Caco-2 (cell line): ENCODE data around the gene FASTKD2. TPM values are rescaled to one million over a fixed set of nuclear protein-coding genes. Genes with fewer than 3 reads are reported as not detected.
"Not testable (repeated sequence)": the region's sequence is repeated elsewhere in the genome, so short reads cannot be mapped to it uniquely, and the experiment has no call there.

Experiments used
- BruUV-seq: library from RNA; stranded (reverse); fragments of 400-500 nt; replicated peaks from 2 replicates; lab custom pipeline; 2021; lab: Mats Ljungman, UMichigan
- CTCF ChIA-PET: fragments of 300-600 bp; sonication (Branson Sonifier 250); formaldehyde crosslinking; loops from one replicate; lab custom pipeline; 2022; ENCODE audit warnings: antibody characterized with exemption; lab: Charles Lee
- POLR2A ChIA-PET: fragments of 300-600 bp; sonication (Branson Sonifier 250); formaldehyde crosslinking; loops from one replicate; lab custom pipeline; 2022; ENCODE audit warnings: antibody characterized with exemption; lab: Charles Lee
- DNase-seq, 2 experiments: peaks; one replicate each; pipeline versions ENCODE4 v3.0.0 to v3.0.0-alpha.2; 2020 to 2022
- H3K27me3 ChIP-seq: replicated peaks from 2 replicates; pipeline ENCODE4 v1.6.0; 2011; ENCODE audit warnings: low read length; ENCODE audit not compliant: control insufficient read depth, insufficient read depth
- H3K36me3 ChIP-seq: 2 replicates; pipeline ENCODE4 v1.5.1; 2011; ENCODE audit warnings: low read length; ENCODE audit not compliant: control insufficient read depth, insufficient read depth
- H3K4me1 ChIP-seq: fragments of 250-450 bp; sonication (Bioruptor Pico); 2 replicates; pipeline ENCODE4 v1.5.1; 2020; ENCODE audit warnings: mild to moderate bottlenecking
- H3K4me3 ChIP-seq: 2 replicates; pipeline ENCODE4 v1.5.1; 2011; ENCODE audit warnings: low read depth, mild to moderate bottlenecking, control low read depth, low read length
- H3K9me3 ChIP-seq: fragments of 250-450 bp; sonication (Bioruptor Pico); 2 replicates; pipeline ENCODE4 v1.5.1; 2020; ENCODE audit warnings: mild to moderate bottlenecking, moderate library complexity
- H3K27ac Mint-ChIP-seq: one replicate; pipeline ENCODE4 v1.8.0; 2022; ENCODE audit warnings: mixed read lengths; ENCODE audit not compliant: unreplicated experiment
- H3K27me3 Mint-ChIP-seq: one replicate; pipeline ENCODE4 v1.8.0; 2022; ENCODE audit warnings: mixed read lengths; ENCODE audit not compliant: insufficient read depth, unreplicated experiment
- H3K36me3 Mint-ChIP-seq: one replicate; pipeline ENCODE4 v1.8.0; 2022; ENCODE audit warnings: mild to moderate bottlenecking, mixed read lengths; ENCODE audit not compliant: insufficient read depth, unreplicated experiment
- H3K4me1 Mint-ChIP-seq: one replicate; pipeline ENCODE4 v1.8.0; 2022; ENCODE audit warnings: low read depth, mixed read lengths; ENCODE audit not compliant: unreplicated experiment
- H3K4me3 Mint-ChIP-seq: one replicate; pipeline ENCODE4 v1.8.0; 2022; ENCODE audit warnings: mild to moderate bottlenecking, moderate library complexity, mixed read lengths; ENCODE audit not compliant: unreplicated experiment
- H3K9me3 Mint-ChIP-seq: one replicate; pipeline ENCODE4 v1.8.0; 2022; ENCODE audit warnings: mixed read lengths; ENCODE audit not compliant: unreplicated experiment
- intact Hi-C: fragments of 100-400 bp; cut with micrococcal nuclease; formaldehyde crosslinking; loops from one replicate; pipeline ENCODE4 v1.10.0; 2022; ENCODE audit not compliant: unreplicated experiment
- total RNA-seq: library from RNA; stranded (reverse); gene quantifications from 2 replicates; pipeline ENCODE4 v1.2.3, GENCODE V29; 2022
- TF ChIP-seq, protein P1 (sequence below), 2 experiments: fragments of 200-600 bp in 1 of 2; IDR thresholded peaks; 1 replicate in 1 of 2; 2 replicates in 1 of 2; pipeline versions ENCODE4 v1.5.1 to v1.8.0; 2011 to 2022; ENCODE audit warnings: antibody characterized with exemption in 1 of 2, control low read depth in 1 of 2, inconsistent platforms in 1 of 2, low read depth in 1 of 2, low read length in 1 of 2, mild to moderate bottlenecking in 1 of 2, moderate library complexity in 1 of 2; ENCODE audit not compliant: insufficient read depth in 1 of 2, severe bottlenecking in 1 of 2, unreplicated experiment in 1 of 2

Gene FASTKD2
- total RNA-seq, 1 experiment from 2014 or later = 29.8 TPM

DNA sequence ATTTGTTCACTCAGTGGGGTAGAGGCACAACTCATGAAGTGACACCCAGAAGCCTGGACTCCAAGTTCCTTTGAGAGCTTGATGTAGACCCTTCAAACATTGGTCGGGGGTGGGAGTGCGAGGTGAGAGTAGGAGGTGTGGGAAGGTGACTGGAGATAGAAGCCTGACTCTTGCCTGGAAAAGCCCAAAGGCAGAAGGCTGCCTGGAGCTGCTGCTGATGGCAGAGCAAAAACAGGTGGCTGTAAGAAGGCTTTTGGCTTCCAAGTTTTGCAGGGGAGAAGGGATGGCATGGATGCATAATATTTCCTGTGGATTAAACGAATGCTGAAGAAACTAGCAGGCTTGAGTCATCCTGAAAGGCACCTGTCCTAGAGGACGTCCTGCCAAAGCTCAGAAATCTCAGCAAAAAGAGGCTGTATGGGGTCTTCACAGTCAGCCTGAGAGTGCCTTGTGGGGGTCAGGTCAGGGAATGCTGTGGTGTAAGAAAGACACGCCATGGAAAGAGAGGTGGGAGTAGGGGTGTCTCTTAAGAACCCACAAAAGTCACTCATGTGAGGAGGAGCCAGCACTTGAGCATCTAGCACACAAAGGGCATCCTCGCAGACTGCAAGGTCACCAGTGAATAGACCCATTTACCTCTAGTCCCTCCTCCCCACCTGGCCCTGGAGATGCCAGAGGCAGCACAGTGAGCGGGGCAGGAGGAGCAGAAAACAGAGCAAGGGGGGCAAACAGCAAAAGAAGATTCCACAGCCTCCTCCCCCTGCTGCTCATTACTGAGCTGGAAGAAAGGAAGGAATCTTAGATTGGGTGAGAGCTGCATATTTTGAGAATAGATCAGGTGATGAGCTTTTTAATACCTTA, 37.5 kb downstream of the FASTKD2 start:
- H3K9me3 ChIP-seq = no peaks in the 10 kb centered on the region
- Mint-ChIP-seq H3K27ac (no peak overlapping the region), H3K4me3 (no peak overlapping the region), H3K4me1 (no peaks in the 10 kb centered on the region), H3K9me3 (no peaks in the 10 kb centered on the region), H3K27me3 (no peaks in the 10 kb centered on the region), H3K36me3 (no peaks in the 10 kb centered on the region)
- H3K4me1 ChIP-seq = no peaks in the 10 kb centered on the region
- no peak overlapping the region for H3K4me3 ChIP-seq
- no peaks in the 10 kb centered on the region for H3K27me3 ChIP-seq
- intact Hi-C loops = loop anchor here (10.0 kb wide), 2 partner anchors 262 to 512 kb away; no protein-coding TSS in a partner anchor
- POLR2A ChIA-PET = no interaction called here
- CTCF ChIA-PET = no interaction called here
- DNase-seq = no peak
- BruUV-seq = no TSS peak
- TF ChIP-seq, protein P1, sequence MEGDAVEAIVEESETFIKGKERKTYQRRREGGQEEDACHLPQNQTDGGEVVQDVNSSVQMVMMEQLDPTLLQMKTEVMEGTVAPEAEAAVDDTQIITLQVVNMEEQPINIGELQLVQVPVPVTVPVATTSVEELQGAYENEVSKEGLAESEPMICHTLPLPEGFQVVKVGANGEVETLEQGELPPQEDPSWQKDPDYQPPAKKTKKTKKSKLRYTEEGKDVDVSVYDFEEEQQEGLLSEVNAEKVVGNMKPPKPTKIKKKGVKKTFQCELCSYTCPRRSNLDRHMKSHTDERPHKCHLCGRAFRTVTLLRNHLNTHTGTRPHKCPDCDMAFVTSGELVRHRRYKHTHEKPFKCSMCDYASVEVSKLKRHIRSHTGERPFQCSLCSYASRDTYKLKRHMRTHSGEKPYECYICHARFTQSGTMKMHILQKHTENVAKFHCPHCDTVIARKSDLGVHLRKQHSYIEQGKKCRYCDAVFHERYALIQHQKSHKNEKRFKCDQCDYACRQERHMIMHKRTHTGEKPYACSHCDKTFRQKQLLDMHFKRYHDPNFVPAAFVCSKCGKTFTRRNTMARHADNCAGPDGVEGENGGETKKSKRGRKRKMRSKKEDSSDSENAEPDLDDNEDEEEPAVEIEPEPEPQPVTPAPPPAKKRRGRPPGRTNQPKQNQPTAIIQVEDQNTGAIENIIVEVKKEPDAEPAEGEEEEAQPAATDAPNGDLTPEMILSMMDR (IDR thresholded peaks at IDR 0.05; ENCODE audit: insufficient read depth in 1 of 2, low read depth in 1 of 2, low read length in 1 of 2, severe bottlenecking in 1 of 2, unreplicated experiment in 1 of 2) = no peak
- H3K36me3 ChIP-seq = no peaks in the 10 kb centered on the region

DNA sequence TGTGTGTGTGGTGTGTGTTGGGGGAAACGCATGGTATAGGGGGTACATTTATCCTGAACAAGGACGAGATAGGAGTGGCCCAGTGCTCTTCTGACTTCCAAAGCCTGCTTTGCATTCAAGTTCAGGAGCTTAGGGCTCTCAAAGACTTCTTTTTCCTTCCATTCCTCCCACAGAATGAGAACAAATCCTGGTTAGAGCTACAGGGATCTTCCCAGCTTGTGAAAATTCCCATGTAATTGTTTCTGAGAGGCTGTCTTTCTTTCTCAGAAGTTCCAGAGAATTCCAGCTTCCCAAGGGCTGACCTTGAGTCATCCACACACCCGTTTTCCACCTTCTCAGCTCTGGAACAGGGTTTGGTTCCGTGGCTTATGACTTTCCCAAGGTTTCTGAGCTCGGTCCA, 38.9 kb downstream of the FASTKD2 start:
- CTCF ChIA-PET = no interaction called here
- H3K9me3 ChIP-seq = no peaks in the 10 kb centered on the region
- H3K4me3 Mint-ChIP-seq = no peak overlapping the region
- no peaks in the 10 kb centered on the region for H3K36me3 Mint-ChIP-seq
- H3K27me3 ChIP-seq = no peaks in the 10 kb centered on the region
- H3K27ac Mint-ChIP-seq = no peak overlapping the region
- TF ChIP-seq, protein P1 (IDR thresholded peaks at IDR 0.05; ENCODE audit: insufficient read depth in 1 of 2, low read depth in 1 of 2, low read length in 1 of 2, severe bottlenecking in 1 of 2, unreplicated experiment in 1 of 2) = no peak
- no peak overlapping the region for H3K4me3 ChIP-seq
- no peaks in the 10 kb centered on the region for H3K36me3 ChIP-seq
- intact Hi-C loops = loop anchor here (10.0 kb wide), 2 partner anchors 260 to 510 kb away; no protein-coding TSS in a partner anchor
- H3K4me1 ChIP-seq = no peaks in the 10 kb centered on the region
- H3K27me3 Mint-ChIP-seq = no peaks in the 10 kb centered on the region
- no TSS peak for BruUV-seq
- no peak for DNase-seq
- no peaks in the 10 kb centered on the region for H3K4me1 Mint-ChIP-seq
- POLR2A ChIA-PET = no interaction called here
- H3K9me3 Mint-ChIP-seq = no peaks in the 10 kb centered on the region

DNA sequence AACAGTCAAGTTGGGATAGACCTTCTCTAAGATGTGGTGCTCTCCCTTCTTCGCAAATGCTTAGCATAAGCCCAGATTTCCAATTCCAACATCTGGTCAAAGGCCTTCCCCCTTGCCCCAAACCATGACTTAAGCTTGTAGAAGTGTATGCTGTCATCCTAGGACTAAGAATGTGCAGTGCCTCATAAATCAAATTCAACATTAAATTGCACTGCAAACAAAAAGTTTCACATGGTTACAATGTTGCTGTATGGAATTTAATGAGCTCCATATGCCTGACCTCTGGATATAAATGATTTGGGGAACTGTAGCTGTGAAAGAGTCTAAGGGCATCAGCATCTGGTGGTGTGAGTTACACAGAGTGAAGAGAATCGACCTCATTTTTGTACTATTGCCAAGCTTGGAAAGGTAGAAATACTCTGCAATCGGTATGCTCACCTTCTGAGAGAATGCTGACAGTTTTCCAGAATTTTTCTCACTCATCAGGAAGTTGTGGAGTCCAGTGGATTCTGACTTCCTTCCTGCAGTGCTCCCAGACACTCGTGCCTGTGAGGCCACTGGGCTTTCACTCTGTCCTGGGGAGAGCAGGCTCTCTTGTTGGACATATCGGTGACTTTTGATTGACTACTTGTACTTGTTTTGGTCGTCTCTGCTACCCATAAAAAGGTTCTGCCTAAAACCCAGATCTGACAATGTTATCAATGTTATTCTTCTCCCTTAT, 40.6 kb downstream of the FASTKD2 start:
- POLR2A ChIA-PET = no interaction called here
- no peak overlapping the region for H3K4me3 Mint-ChIP-seq

DNA sequence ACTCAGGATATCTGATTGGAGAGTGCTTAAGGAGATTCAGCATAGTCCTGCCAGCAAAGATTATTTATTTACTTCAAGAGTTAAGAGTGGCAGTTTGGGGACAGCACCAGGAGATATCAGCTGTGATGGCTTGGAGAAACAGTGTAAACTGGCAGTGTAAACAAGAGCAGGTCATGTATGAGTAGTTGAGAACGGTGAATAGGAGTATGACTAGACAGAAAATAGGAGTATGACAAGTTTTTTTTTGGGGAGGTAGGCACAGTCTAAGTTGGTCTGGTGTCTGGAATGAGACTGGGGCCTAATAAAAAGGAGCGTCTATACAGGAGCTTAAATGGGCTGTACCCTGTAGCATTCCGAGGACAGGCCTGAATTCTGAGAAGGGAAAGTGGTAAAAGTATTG, 42.2 kb downstream of the FASTKD2 start:
- BruUV-seq, H3K27ac Mint-ChIP-seq, H3K36me3 Mint-ChIP-seq, H3K36me3 ChIP-seq, H3K4me1 ChIP-seq, POLR2A ChIA-PET, H3K9me3 ChIP-seq, H3K27me3 Mint-ChIP-seq, H3K4me3 Mint-ChIP-seq, H3K4me3 ChIP-seq, H3K9me3 Mint-ChIP-seq, DNase-seq, H3K27me3 ChIP-seq, H3K4me1 Mint-ChIP-seq, CTCF ChIA-PET: not testable (repeated sequence)
- intact Hi-C loops = loop anchor here (10.0 kb wide), 2 partner anchors 257 to 507 kb away; no protein-coding TSS in a partner anchor

More for the DNA sequence above, 40.6 kb downstream of the FASTKD2 start:
- Mint-ChIP-seq H3K4me1 (no peaks in the 10 kb centered on the region), H3K27me3 (no peaks in the 10 kb centered on the region), H3K36me3 (no peaks in the 10 kb centered on the region), H3K9me3 (no peaks in the 10 kb centered on the region), H3K27ac (no peak overlapping the region)
- CTCF ChIA-PET = no interaction called here
- H3K4me1 ChIP-seq = no peaks in the 10 kb centered on the region
- H3K9me3 ChIP-seq = no peaks in the 10 kb centered on the region
- intact Hi-C loops = loop anchor here (10.0 kb wide), 2 partner anchors 259 to 509 kb away; no protein-coding TSS in a partner anchor
- no peak overlapping the region for H3K4me3 ChIP-seq
- H3K27me3 ChIP-seq = no peaks in the 10 kb centered on the region
- no peaks in the 10 kb centered on the region for H3K36me3 ChIP-seq
- DNase-seq = no peak
- TF ChIP-seq, protein P1 (IDR thresholded peaks at IDR 0.05; ENCODE audit: insufficient read depth in 1 of 2, low read depth in 1 of 2, low read length in 1 of 2, severe bottlenecking in 1 of 2, unreplicated experiment in 1 of 2) = no peak
- no TSS peak for BruUV-seq
